Measurements from ENCODE around the gene ZBTB4. TPM values are rescaled to one million over a fixed set of nuclear protein-coding genes. Genes with fewer than 3 reads are reported as not detected.

The ZBTB4 gene
- total RNA-seq, 1 donor from 2014 or later = 13.6 TPM

GRCh38 chr17:7414837-7415236 is 64.6 kb downstream of the ZBTB4 start:
- Mint-ChIP-seq H3K9me3 (no peaks in the 10 kb centered on the region), H3K27ac (ENCODE audit: unreplicated experiment) (no peak overlapping the region), H3K27me3 (ENCODE audit: low read depth) (peaks cover under 1% of the 10 kb centered on the region), H3K4me3 (no peak overlapping the region), H3K4me1 (peaks cover 37% of the 10 kb centered on the region), H3K36me3 (ENCODE audit: low read depth) (peaks cover 6% of the 10 kb centered on the region)
- TF ChIP-seq CTCF (conservative IDR thresholded peaks at IDR 0.05) = no peak
- no peak for DNase-seq (ENCODE audit: low read depth, low spot score)

DNA sequence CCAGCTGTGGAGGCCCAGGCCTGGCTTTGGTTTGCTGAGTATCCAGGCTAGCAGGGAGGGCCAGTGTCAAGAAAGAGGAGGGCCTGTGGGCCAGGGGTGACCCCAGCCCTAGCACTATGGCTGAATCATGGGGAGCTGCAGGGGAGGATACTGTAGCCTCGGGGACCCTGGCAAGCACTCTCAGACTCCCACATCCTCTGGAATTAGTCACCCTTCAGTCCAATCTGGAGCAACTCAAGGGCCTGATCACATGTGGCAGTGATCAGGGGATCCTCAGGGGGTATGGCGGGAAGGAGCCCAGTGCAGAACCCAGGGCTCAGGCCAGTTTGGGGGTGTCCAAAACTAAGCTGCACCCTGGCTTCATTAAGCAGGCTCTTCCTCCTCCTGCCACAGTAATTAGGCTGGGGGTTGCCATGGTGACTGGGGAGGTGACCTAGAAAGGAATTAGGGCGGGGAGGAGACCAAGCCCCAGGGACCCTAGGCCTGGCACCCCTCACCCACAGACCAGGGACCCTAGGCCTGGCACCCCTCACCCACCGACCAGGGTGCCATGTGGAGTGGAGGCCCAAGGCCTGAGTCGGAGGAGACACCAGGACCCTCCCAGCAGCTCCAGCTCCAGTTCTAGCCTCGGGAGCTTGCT is 66.0 kb downstream of the ZBTB4 start:
- no peak for TF ChIP-seq CTCF (conservative IDR thresholded peaks at IDR 0.05)
- Mint-ChIP-seq H3K36me3 (ENCODE audit: low read depth) (peaks cover 14% of the 10 kb centered on the region), H3K4me3 (peak overlapping the region; percentile 6), H3K9me3 (no peaks in the 10 kb centered on the region), H3K27me3 (ENCODE audit: low read depth) (no peaks in the 10 kb centered on the region), H3K4me1 (peaks cover 23% of the 10 kb centered on the region), H3K27ac (ENCODE audit: unreplicated experiment) (no peak overlapping the region)
- no peak for DNase-seq (ENCODE audit: low read depth, low spot score)

DNA sequence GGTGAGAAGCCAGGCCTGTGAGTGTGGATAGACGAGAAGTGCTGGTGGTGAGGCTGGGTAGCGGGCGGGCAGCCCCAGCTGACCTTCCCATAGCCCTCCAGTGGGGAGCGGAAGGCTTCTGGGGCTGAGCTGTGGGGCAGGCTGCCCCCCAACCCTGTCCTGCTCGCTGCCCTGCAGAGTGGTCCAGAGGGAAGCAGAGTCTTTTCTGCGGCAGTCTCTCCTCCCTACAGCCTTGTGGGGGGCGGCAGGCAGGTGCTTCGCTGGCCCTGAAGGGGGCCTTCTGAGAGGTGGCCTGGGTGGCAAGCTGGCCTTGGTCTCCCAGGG is 68.0 kb downstream of the ZBTB4 start:
- Mint-ChIP-seq H3K36me3 (ENCODE audit: low read depth) (peaks cover 14% of the 10 kb centered on the region), H3K4me3 (no peak overlapping the region), H3K9me3 (no peaks in the 10 kb centered on the region), H3K27ac (ENCODE audit: unreplicated experiment) (no peak overlapping the region), H3K27me3 (ENCODE audit: low read depth) (no peaks in the 10 kb centered on the region), H3K4me1 (peaks cover 25% of the 10 kb centered on the region)
- no peak for DNase-seq (ENCODE audit: low read depth, low spot score)
- no peak for TF ChIP-seq CTCF (conservative IDR thresholded peaks at IDR 0.05)

- Mint-ChIP-seq H3K27me3 (ENCODE audit: low read depth) (no peaks in the 10 kb centered on the region), H3K9me3 (no peaks in the 10 kb centered on the region), H3K4me3 (peak overlapping the region; percentile 57), H3K36me3 (ENCODE audit: low read depth) (peaks cover 14% of the 10 kb centered on the region), H3K27ac (ENCODE audit: unreplicated experiment) (no peak overlapping the region), H3K4me1 (peaks cover 26% of the 10 kb centered on the region)
- no peak for TF ChIP-seq CTCF (conservative IDR thresholded peaks at IDR 0.05)
- DNase-seq (ENCODE audit: low read depth, low spot score) = no peak
These were observed 68.6 kb downstream of the ZBTB4 start for GRCh38 chr17:7410634-7411426.

GRCh38 chr17:7409716-7410115 is 69.7 kb downstream of the ZBTB4 start:
- Mint-ChIP-seq H3K27me3 (ENCODE audit: low read depth) (no peaks in the 10 kb centered on the region), H3K9me3 (no peaks in the 10 kb centered on the region), H3K27ac (ENCODE audit: unreplicated experiment) (no peak overlapping the region), H3K4me1 (peaks cover 31% of the 10 kb centered on the region), H3K4me3 (peak overlapping the region; percentile 78), H3K36me3 (ENCODE audit: low read depth) (peaks cover 14% of the 10 kb centered on the region)
- no peak for DNase-seq (ENCODE audit: low read depth, low spot score)
- TF ChIP-seq CTCF (conservative IDR thresholded peaks at IDR 0.05) = no peak

Other genes with a start within 250 kb of the ZBTB4 start
- 130 and 140 TPM in 2 replicates for gene DVL2, start 245.1 kb downstream of the ZBTB4 start, total RNA-seq
- 72.7 and 75.2 TPM in 2 replicates for gene PHF23, start 240.2 kb downstream of the ZBTB4 start, total RNA-seq
- 470 and 479 TPM in 2 replicates for gene GABARAP, start 237.2 kb downstream of the ZBTB4 start, total RNA-seq
- gene CTDNEP1, start 227.9 kb downstream of the ZBTB4 start, total RNA-seq = 179 and 182 TPM in 2 replicates
- 74.4 and 77.4 TPM in 2 replicates for gene ELP5, start 227.4 kb downstream of the ZBTB4 start, total RNA-seq
- not detected in 2 replicates for gene CLDN7, start 217.2 kb downstream of the ZBTB4 start, total RNA-seq
- gene SLC2A4, start 197.9 kb downstream of the ZBTB4 start, total RNA-seq = 5.8 and 6.1 TPM in 2 replicates
- 0.54 and 0.96 TPM in 2 replicates for gene YBX2, start 185.0 kb downstream of the ZBTB4 start, total RNA-seq
- 725 and 743 TPM in 2 replicates for gene EIF5A, start 172.0 kb downstream of the ZBTB4 start, total RNA-seq
- gene GPS2, start 164.3 kb downstream of the ZBTB4 start, total RNA-seq = 84.2 and 89.9 TPM in 2 replicates
- gene NEURL4, start 150.3 kb downstream of the ZBTB4 start, total RNA-seq = 65.6 and 69.5 TPM in 2 replicates
- gene ACAP1, start 143.1 kb downstream of the ZBTB4 start, total RNA-seq = 1.2 and 1.3 TPM in 2 replicates
- 7.9 and 8.0 TPM in 2 replicates for gene KCTD11, start 127.5 kb downstream of the ZBTB4 start, total RNA-seq
- gene TMEM95, start 124.5 kb downstream of the ZBTB4 start, total RNA-seq = not detected in 2 replicates
- 0.21 and 0.43 TPM in 2 replicates for gene TNK1, start 98.5 kb downstream of the ZBTB4 start, total RNA-seq
- gene PLSCR3, start 85.1 kb downstream of the ZBTB4 start, total RNA-seq = 21.9 and 25.7 TPM in 2 replicates
- 71.5 and 71.6 TPM in 2 replicates for gene TMEM256, start 75.5 kb downstream of the ZBTB4 start, total RNA-seq
- gene NLGN2, start 71.8 kb downstream of the ZBTB4 start, total RNA-seq = 104 and 106 TPM in 2 replicates
- gene SPEM1, start 59.3 kb downstream of the ZBTB4 start, total RNA-seq = 0.26 and 0.93 TPM in 2 replicates
- gene SPEM2, start 54.0 kb downstream of the ZBTB4 start, total RNA-seq = not detected in 2 replicates
- not detected in 2 replicates for gene SPEM3, start 50.8 kb downstream of the ZBTB4 start, total RNA-seq
- 1.1 and 1.3 TPM in 2 replicates for gene TMEM102, start 44.2 kb downstream of the ZBTB4 start, total RNA-seq
- gene FGF11, start 40.1 kb downstream of the ZBTB4 start, total RNA-seq = 6.0 and 6.5 TPM in 2 replicates
- gene CHRNB1, start 34.6 kb downstream of the ZBTB4 start, total RNA-seq = 9.7 and 9.9 TPM in 2 replicates
- not detected in 2 replicates for gene SLC35G6, start 1.8 kb upstream of the ZBTB4 start, total RNA-seq
- 181 and 183 TPM in 2 replicates for gene POLR2A, start 4.7 kb upstream of the ZBTB4 start, total RNA-seq
- gene TNFSF12, start 69.4 kb upstream of the ZBTB4 start, total RNA-seq = 4.1 and 5.4 TPM in 2 replicates
- gene TNFSF13, start 79.1 kb upstream of the ZBTB4 start, total RNA-seq = 0.45 and 0.86 TPM in 2 replicates
- gene SENP3, start 82.3 kb upstream of the ZBTB4 start, total RNA-seq = 83.7 and 85.7 TPM in 2 replicates
- gene CD68, start 100.0 kb upstream of the ZBTB4 start, total RNA-seq = 0.49 and 1.6 TPM in 2 replicates
- gene MPDU1, start 104.2 kb upstream of the ZBTB4 start, total RNA-seq = 74.4 and 83.7 TPM in 2 replicates
- gene SOX15, start 110.5 kb upstream of the ZBTB4 start, total RNA-seq = 0.65 and 0.84 TPM in 2 replicates
- gene FXR2, start 135.3 kb upstream of the ZBTB4 start, total RNA-seq = 51.9 and 53.8 TPM in 2 replicates
- 76.3 and 89.1 TPM in 2 replicates for gene SAT2, start 148.2 kb upstream of the ZBTB4 start, total RNA-seq
- gene SHBG, start 150.5 kb upstream of the ZBTB4 start, total RNA-seq = 2.3 and 2.5 TPM in 2 replicates
- 12.1 and 14.3 TPM in 2 replicates for gene ATP1B2, start 171.3 kb upstream of the ZBTB4 start, total RNA-seq
- gene TP53, start 207.9 kb upstream of the ZBTB4 start, total RNA-seq = 135 and 150 TPM in 2 replicates
- gene WRAP53, start 208.8 kb upstream of the ZBTB4 start, total RNA-seq = 35.7 and 41.1 TPM in 2 replicates
- gene EFNB3, start 225.6 kb upstream of the ZBTB4 start, total RNA-seq = 25.3 and 25.5 TPM in 2 replicates
- gene DNAH2, start 238.1 kb upstream of the ZBTB4 start, total RNA-seq = 0.16 and 0.27 TPM in 2 replicates

Data from neural crest cell (in vitro differentiated cells).